ENCODE data around the gene HIVEP1.

- TF ChIP-seq CTCF (IDR thresholded peaks at IDR 0.05; ENCODE audit: low read depth, low read length, missing input control) (no peak), TAF1 (conservative IDR thresholded peaks at IDR 0.05) (no peak), REST (IDR thresholded peaks at IDR 0.05) (no peak), RAD21 (IDR thresholded peaks at IDR 0.05) (no peak), ATF3 (IDR thresholded peaks at IDR 0.05) (no peak), SP1 (IDR thresholded peaks at IDR 0.05) (no peak), EGR1 (IDR thresholded peaks at IDR 0.05; ENCODE audit: low read depth in 2 of 2) (no peak), GABPA (IDR thresholded peaks at IDR 0.05 in 1 of 2, conservative IDR thresholded peaks at IDR 0.05 in 1 of 2) (no peak), NR2F2 (IDR thresholded peaks at IDR 0.05) (no peak), HNF4G (IDR thresholded peaks at IDR 0.05) (no peak), ZBTB33 (IDR thresholded peaks at IDR 0.05) (no peak), JUND (IDR thresholded peaks at IDR 0.05) (no peak), YY1 (IDR thresholded peaks at IDR 0.05) (no peak)
- TF ChIP-seq, protein P1, sequence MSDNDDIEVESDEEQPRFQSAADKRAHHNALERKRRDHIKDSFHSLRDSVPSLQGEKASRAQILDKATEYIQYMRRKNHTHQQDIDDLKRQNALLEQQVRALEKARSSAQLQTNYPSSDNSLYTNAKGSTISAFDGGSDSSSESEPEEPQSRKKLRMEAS (IDR thresholded peaks at IDR 0.05), result no peak
Measured at GRCh38 chr6:12149944-12150510, 137.9 kb downstream of the HIVEP1 start.
